Mammary epithelial cell (primary cell): ENCODE data around the gene PSRC1.

Experiments used
- CTCF ChIP-seq, 2 donors: IDR thresholded peaks in 1 of 2; conservative IDR thresholded peaks in 1 of 2; 2 replicates each; pipeline ENCODE4 v1.5.1; 2011 to 2012; ENCODE audit warnings: inconsistent platforms in 2 of 2, low read length in 2 of 2, mild to moderate bottlenecking in 2 of 2, control low read depth in 1 of 2, low read depth in 1 of 2; ENCODE audit not compliant: insufficient read depth in 1 of 2; ENCODE audit errors: extremely low read depth in 1 of 2
- EZH2 ChIP-seq: IDR thresholded peaks from 2 replicates; pipeline ENCODE4 v1.6.1; 2012; ENCODE audit warnings: low read length, inconsistent platforms, borderline replicate concordance

- TF ChIP-seq CTCF (conservative IDR thresholded peaks at IDR 0.05 in 1 of 2, IDR thresholded peaks at IDR 0.05 in 1 of 2; ENCODE audit: extremely low read depth in 1 of 2, insufficient read depth in 1 of 2, low read depth in 1 of 2, low read length in 2 of 2) = no peak
- TF ChIP-seq EZH2 = no peak
Observed at GRCh38 chr1:109269212-109269980, 13.5 kb downstream of the PSRC1 start.
